ENCODE measurements around the gene SLC26A6.

The SLC26A6 gene

GRCh38 chr3:48661501-48662144, 26.4 kb upstream of the SLC26A6 start:
- no peak overlapping the region for H3K27ac ChIP-seq

DNA sequence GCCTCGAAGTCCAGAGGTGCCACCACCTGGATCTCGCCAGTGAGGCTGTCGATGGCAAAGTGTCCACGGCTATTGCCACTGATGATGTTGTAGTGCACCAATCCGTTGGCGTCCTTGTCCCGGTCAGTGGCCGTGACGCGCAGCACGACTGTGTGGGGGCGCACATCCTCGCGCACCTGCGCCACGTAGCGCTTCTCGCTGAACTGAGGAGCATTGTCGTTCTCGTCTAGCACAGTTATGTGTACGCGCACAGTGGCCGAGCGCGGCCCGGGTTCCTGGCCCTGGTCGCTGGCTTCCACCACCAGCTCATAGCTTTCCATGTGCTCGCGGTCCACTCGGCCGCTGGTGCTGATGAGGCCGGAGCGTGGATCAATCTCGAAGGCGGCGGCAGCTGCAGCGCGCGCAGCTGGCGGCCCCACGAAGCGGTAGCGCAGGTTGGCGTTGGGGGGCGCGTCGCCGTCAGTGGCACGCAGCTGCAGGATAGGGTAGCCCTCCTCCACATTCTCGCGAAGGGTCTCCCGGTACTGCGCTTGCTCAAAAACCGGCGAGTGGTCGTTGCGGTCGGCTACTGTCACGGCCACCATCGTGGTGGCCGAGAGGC, 25.6 kb upstream of the SLC26A6 start:
- Histone ChIP-seq H3K4me2 (peak overlapping the region; percentile 80), H3K9ac (no peak overlapping the region), H3K27ac (no peak overlapping the region), H3K4me3 (peak overlapping the region; percentile 60), H3K9me3 (peaks cover 20% of the 10 kb centered on the region), H4K20me1 (peaks cover 42% of the 10 kb centered on the region), H3K27me3 (peaks cover 5% of the 10 kb centered on the region; the same call in 1 of the 2 replicates), H3K36me3 (peaks cover 19% of the 10 kb centered on the region), H3K4me1 (peaks cover 26% of the 10 kb centered on the region)
- TF ChIP-seq Cebpa-rat (IDR thresholded peaks at IDR 0.05): no peak

More at GRCh38 chr3:48661501-48662144, 26.4 kb upstream of the SLC26A6 start:
- Histone ChIP-seq H3K4me3 (peak overlapping the region; percentile 60), H3K4me2 (peak overlapping the region; percentile 80), H4K20me1 (peaks cover 42% of the 10 kb centered on the region), H3K4me1 (peaks cover 22% of the 10 kb centered on the region), H3K9me3 (peaks cover 20% of the 10 kb centered on the region), H3K36me3 (peaks cover 19% of the 10 kb centered on the region), H3K9ac (no peak overlapping the region), H3K27me3 (peaks cover 3% of the 10 kb centered on the region; the same call in 1 of the 2 replicates)
- TF ChIP-seq Cebpa-rat (IDR thresholded peaks at IDR 0.05): no peak

DNA sequence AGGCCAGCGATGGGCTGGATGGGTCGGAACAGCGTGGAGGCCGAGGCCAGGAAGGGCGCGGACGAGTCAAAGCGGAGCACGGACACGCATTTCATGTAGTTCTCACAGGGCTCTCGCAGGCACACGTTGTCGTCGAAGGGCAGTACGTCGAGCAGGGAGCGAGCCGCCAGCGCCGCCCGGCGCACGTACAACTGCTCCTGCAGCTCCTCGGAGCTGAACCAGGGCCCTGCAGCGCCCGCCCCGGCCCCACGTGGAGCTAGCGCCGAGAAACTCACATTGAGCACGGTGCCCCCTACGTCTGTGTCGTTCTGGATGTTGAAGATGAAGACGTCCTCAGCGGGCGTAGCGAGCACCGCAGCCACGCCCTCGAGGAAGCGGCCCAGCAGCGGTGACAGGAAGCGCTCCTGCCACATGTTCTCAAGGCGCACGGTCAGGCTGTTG, 21.6 kb upstream of the SLC26A6 start:
- Histone ChIP-seq H3K9me3 (no peaks in the 10 kb centered on the region), H3K9ac (peak overlapping the region; percentile 74; the same call in 1 of the 2 replicates), H3K4me1 (peaks cover 30% of the 10 kb centered on the region), H3K4me3 (peak overlapping the region; percentile 71), H4K20me1 (peaks cover 30% of the 10 kb centered on the region), H3K36me3 (no peaks in the 10 kb centered on the region), H3K27ac (peak overlapping the region; percentile 63), H3K27me3 (peaks cover 5% of the 10 kb centered on the region; the same call in 1 of the 2 replicates), H3K4me2 (peak overlapping the region; percentile 89)
- TF ChIP-seq Cebpa-rat (IDR thresholded peaks at IDR 0.05): no peak

DNA sequence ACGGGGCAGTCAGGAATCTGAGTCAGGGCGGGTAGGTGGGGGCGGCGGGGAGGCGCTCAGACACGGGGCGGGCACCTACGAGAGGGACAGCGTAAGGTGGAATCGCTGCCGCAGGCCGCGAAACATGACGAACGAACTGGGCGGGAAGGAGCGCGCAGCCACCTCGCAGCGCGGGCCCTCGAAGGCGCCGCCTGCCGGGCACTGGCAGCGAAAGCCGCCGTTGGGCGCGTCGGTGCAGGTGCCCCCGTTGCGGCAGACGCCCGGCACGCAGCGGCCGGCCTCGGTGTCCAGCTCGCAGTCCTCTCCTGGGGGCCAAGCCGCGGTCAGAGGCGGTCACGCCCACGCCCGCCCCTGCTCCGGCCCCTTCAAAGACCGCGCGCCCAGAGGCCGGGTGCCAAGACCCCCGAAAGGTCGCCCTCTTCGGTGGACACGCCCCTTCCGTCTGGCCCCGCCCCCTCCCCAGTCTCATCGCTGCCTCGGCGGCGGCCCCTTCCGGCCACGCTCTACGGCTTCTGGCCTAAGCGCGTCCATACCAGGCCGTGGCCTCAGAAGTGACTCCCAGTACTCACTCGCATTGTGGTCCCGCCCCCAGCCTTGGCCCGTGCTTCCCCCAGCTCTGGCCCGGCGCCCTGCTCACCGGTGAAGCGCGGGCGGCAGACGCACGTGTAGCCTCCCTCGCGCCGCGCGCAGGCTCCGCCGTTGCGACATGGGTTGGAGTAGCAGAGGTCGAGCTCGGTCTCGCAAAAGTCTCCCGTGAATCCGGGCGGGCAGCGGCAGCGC, 21.0 kb upstream of the SLC26A6 start:
- Histone ChIP-seq H3K4me2 (peak overlapping the region; percentile 89), H3K27ac (peak overlapping the region; percentile 63), H3K4me1 (peaks cover 26% of the 10 kb centered on the region), H3K9ac (peak overlapping the region; percentile 74; the same call in 1 of the 2 replicates), H3K36me3 (no peaks in the 10 kb centered on the region), H3K4me3 (peak overlapping the region; percentile 71), H3K27me3 (peaks cover 5% of the 10 kb centered on the region; the same call in 1 of the 2 replicates), H4K20me1 (peaks cover 28% of the 10 kb centered on the region), H3K9me3 (no peaks in the 10 kb centered on the region)
- no peak for TF ChIP-seq Cebpa-rat (IDR thresholded peaks at IDR 0.05)

GRCh38 chr3:48655606-48656005, 20.3 kb upstream of the SLC26A6 start:
- H3K9me3 ChIP-seq: no peaks in the 10 kb centered on the region
- peaks cover 21% of the 10 kb centered on the region for H4K20me1 ChIP-seq
- peaks cover 5% of the 10 kb centered on the region; the same call in 1 of the 2 replicates for H3K27me3 ChIP-seq
- TF ChIP-seq Cebpa-rat (IDR thresholded peaks at IDR 0.05): no peak
- H3K27ac ChIP-seq: no peak overlapping the region
- H3K36me3 ChIP-seq: no peaks in the 10 kb centered on the region
- no peak overlapping the region for H3K9ac ChIP-seq
- peak overlapping the region; percentile 89 for H3K4me2 ChIP-seq
- H3K4me3 ChIP-seq: peak overlapping the region; percentile 71
- peaks cover 20% of the 10 kb centered on the region for H3K4me1 ChIP-seq

DNA sequence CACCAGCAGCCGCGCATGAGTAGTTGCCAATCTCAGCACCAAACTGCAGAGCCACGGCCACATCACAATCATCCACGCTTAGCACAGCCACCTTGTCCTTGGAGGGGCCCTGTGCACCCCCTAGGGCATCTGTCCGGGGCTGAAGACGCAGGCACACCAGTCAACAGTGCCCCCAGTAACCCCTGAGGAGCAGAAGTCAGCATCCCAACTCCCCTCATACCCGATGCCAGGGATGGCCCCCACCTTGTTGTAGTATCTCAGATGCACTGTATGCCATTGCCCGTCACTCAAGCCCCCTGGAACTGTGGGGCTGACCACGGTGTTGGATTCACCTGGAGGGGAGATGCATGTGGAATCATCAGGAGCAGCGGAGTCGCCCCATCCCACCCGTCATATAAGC, 19.8 kb upstream of the SLC26A6 start:
- Histone ChIP-seq H4K20me1 (0 out of 2 replicates have a peak, but pooled peaks cover 16% of the 10 kb centered on the region), H3K36me3 (no peaks in the 10 kb centered on the region), H3K27ac (no peak overlapping the region), H3K4me1 (peaks cover 18% of the 10 kb centered on the region), H3K4me2 (peak overlapping the region; percentile 89), H3K27me3 (peaks cover 5% of the 10 kb centered on the region; the same call in 1 of the 2 replicates), H3K9me3 (no peaks in the 10 kb centered on the region), H3K9ac (no peak overlapping the region), H3K4me3 (no peak overlapping the region)
- no peak for TF ChIP-seq Cebpa-rat (IDR thresholded peaks at IDR 0.05)

GRCh38 chr3:48652923-48653715, 17.9 kb upstream of the SLC26A6 start:
- peaks cover 18% of the 10 kb centered on the region for H3K4me1 ChIP-seq
- H3K9ac ChIP-seq: no peak overlapping the region
- H3K27ac ChIP-seq: no peak overlapping the region
- TF ChIP-seq Cebpa-rat (IDR thresholded peaks at IDR 0.05): no peak
- H3K4me2 ChIP-seq: no peak overlapping the region
- H3K9me3 ChIP-seq: no peaks in the 10 kb centered on the region
- no peaks in the 10 kb centered on the region for H4K20me1 ChIP-seq
- H3K36me3 ChIP-seq: no peaks in the 10 kb centered on the region
- H3K27me3 ChIP-seq: peaks cover 5% of the 10 kb centered on the region; the same call in 1 of the 2 replicates
- no peak overlapping the region for H3K4me3 ChIP-seq

GRCh38 chr3:48651771-48652170, 16.5 kb upstream of the SLC26A6 start:
- H3K4me2 ChIP-seq: no peak overlapping the region

GRCh38 chr3:48650723-48651122, 15.5 kb upstream of the SLC26A6 start:
- Histone ChIP-seq H4K20me1 (no peaks in the 10 kb centered on the region), H3K4me2 (no peak overlapping the region), H3K36me3 (no peaks in the 10 kb centered on the region), H3K4me3 (no peak overlapping the region), H3K9ac (no peak overlapping the region), H3K9me3 (no peaks in the 10 kb centered on the region), H3K27ac (no peak overlapping the region), H3K27me3 (no peaks in the 10 kb centered on the region), H3K4me1 (peaks cover 8% of the 10 kb centered on the region)
- no peak for TF ChIP-seq Cebpa-rat (IDR thresholded peaks at IDR 0.05)

More at GRCh38 chr3:48651771-48652170, 16.5 kb upstream of the SLC26A6 start:
- Histone ChIP-seq H3K27ac (no peak overlapping the region), H3K4me3 (no peak overlapping the region), H3K9me3 (no peaks in the 10 kb centered on the region), H3K4me1 (peaks cover 13% of the 10 kb centered on the region), H3K27me3 (peaks cover 3% of the 10 kb centered on the region; the same call in 1 of the 2 replicates), H3K36me3 (no peaks in the 10 kb centered on the region), H3K9ac (no peak overlapping the region), H4K20me1 (no peaks in the 10 kb centered on the region)
- TF ChIP-seq Cebpa-rat (IDR thresholded peaks at IDR 0.05): no peak
